HK-2 (cell line): Measurements from ENCODE around the gene BICC1.

Source experiments
- DNase-seq: peaks from one replicate; pipeline ENCODE4 v3.0.0-alpha.2; 2018; ENCODE audit not compliant: unreplicated experiment

BICC1 gene

DNA sequence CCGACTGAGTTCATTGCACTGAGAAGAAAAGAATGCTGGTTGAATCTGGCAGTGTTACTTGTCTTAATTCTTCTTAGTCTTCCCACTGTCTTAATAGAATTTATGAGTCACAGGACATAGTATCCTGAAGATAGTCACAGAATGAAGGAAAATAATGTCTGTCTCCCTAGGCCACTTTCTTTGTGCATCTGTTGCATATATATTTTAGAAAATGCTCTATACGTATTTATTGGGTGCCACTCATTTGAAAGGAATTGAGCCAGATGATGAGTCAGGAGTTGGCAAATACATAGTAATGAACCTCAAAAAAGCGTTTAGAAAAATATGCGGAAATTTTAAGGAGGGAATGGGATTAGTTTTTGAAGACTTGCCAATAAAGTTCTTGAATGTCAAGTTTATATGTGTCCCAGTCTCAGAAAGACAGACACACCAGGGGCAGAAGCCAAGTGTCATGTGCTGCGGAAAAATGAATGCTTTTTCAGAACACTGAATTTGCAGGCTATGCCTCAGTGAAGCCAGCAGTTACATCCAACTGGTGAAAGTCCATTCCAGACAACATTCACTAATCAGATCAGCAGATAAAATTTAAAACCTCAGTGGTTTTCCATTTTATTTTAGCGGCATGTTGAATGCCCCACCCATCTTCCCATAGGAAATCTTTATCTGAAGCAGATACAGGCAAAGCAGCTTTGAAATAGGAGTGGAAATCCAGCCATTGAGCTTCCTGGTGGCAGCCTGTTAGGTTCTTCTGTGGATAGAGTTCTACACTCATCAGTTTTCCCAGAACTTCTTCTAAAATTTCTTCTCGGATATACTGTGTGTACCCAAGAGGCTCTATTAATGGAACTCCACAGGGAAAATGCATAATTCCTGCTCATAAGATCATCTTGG, 308.4 kb downstream of the BICC1 start:
- DNase-seq: no peak

- DNase-seq: no peak
Observed at GRCh38 chr10:58821752-58822056, 309.0 kb downstream of the BICC1 start.

GRCh38 chr10:58823983-58824382, 311.3 kb downstream of the BICC1 start:
- no peak for DNase-seq

DNA sequence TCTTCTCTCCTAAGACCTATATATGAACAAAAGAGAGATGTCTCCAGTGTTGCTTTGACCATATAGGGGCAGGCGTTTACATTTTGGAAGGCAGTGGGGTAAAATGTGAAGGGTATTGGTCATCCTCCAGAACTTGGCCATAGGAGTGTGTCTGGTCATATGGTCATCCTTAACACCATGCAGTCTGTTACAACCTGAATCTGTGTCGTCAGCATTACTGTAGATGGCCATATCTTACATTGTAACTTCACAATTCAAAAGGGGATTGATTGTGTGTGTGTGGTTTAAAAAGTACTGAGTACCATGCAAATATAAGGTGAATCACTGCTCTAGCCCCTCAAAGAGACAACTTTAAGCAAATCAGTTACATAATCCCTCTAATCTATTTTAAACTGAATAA, 311.7 kb downstream of the BICC1 start:
- DNase-seq: no peak

- no peak for DNase-seq
Observed at GRCh38 chr10:58826694-58827093, 314.0 kb downstream of the BICC1 start.

- DNase-seq: no peak
Observed at GRCh38 chr10:58827381-58827780, 314.7 kb downstream of the BICC1 start.

DNA sequence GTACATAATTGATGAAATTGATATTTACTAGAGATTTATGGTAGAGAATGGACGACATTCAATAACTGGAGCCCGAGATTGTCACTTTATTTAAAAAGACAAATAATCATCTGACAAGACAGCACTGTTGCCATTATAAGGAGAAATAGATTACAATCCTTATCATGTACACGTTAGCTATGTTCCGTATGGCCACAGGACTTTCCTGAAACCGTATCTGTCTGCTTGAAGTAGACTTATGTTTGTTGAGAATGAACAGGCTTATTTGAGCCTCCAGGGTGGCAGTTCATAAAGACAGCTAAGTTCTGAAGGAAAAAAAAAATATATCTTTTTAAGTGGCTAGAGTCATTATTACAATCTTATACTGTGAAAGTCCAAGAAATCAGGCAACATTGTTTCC, 317.2 kb downstream of the BICC1 start:
- no peak for DNase-seq

DNA sequence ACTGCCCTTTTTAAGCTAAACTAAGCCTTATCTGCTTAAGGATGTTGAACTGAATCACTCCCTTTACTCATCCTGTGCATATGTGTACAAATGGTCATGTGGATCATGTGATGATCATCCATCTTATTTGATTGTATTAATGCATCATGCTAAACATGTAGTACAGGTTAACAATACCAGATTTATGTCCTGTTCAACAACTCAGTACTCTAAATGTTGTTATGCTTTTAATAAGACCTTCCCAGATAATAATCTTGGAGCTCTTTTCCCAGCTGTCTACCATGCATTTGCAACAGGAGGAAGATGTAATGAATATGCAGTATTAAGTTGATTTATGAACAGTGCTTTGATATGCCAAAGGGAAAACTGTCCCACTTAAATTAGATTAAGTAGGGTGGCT, 318.0 kb downstream of the BICC1 start:
- DNase-seq: no peak

DNA sequence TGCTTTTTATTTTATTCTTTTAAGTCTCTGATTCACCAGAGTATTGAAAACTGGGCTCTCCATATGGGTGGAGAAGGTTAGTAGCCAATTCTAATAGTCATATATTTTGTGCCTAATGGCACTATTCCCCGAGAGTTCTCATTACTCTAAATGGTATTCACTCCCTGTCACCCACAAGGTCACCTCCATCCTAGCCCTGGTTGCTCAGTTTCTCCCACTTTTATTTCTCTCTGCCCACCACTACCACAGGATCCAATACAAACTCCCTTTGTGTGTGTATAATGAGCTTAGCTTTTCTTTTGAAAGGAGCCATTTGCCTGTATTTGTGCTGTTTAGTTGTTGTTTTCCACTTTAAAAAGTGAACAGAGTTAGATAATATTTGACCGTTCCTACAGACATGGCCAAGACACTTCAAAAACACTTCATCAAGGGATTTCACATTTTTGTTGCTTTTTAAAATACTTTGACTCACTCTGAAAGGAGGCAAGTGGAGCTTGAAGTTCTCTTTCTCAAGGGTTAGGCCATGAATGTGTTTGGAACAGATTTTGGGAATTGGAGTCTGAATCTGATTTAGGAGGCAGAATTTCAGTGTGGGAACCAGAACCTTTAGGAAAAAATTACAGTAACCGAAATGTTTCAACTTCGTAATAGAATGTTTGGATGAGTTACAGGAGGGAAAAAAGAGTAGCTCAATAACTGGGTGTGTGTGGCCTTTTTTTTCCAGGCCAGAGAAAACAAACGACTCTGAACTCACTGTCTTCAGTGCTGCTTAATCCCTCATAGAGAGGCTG, 321.3 kb downstream of the BICC1 start:
- no peak for DNase-seq

DNA sequence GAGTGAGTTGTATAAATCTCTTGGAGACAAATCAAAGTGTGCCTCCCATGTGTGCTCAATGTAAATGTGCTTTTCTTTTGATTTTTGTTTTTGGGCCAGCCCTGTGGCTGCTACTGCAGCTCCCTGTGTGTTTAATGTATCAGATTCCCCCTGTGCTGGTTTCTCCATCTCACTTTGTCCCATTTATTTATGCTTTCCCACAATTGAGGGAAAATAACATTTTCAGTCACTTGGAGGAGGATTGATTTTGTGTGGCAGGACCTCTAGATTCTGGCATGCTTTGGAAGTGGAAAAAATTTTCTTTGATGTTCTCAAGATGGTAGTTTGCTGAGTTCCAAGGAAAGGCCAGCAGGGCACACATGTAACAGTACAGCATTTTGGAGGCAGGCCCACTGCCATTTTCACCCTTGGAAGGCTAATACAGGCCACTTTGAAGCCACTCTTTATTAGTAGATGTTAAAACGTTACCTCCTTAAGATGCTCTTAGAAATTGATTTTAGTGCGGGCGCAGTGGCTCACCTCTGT, 323.6 kb downstream of the BICC1 start:
- no peak for DNase-seq

GRCh38 chr10:58836991-58837575, 324.4 kb downstream of the BICC1 start:
- DNase-seq: no peak

GRCh38 chr10:58837826-58838225, 325.2 kb downstream of the BICC1 start:
- DNase-seq: no peak

- no peak for DNase-seq
Observed at GRCh38 chr10:58838561-58839208, 326.0 kb downstream of the BICC1 start.

DNA sequence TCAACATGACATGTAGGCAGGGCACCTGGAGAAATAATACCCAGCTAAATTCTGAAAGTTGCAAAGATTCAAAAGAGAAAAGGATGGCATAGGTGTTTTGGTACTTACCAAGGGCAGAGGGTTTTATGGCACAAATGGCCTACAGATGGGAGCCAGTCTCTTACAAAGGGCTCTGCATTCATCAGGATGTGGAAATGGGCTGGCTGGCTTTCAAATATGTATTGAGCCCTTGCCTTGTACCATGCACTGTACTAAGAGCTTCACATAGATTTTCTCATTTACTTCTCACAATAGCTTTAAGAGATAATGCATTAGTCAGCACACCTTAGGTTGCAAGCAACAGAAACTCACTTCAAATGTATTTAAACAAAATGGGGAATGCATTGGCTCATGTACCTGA, 327.1 kb downstream of the BICC1 start:
- DNase-seq: no peak

DNA sequence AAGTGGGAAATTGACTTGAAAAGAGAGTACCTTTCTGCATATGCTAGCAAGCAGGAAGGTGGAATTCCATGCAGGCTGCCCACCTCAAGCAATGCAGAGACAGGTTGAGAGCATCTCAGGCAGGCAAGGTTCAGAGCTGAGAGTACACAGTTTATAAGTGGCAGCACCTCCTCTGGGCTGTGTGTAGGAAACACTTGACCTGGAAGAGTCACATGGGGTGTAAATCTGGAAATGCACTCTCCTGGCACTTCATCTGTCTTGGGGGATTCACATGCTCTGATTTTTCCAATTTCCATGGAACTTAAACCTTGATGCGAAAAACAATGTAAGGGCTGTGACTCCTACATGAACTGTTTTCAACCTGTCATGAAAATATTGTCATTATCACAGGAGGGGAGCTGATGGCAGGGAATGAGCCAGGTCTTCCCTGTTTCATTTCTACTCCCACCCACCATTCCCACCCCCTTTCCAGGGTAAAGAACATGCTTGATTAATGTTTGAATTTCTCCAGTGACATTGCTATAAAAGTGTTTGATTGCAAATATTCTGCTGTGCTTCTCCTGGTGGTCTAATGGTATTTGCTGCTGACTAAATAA, 328.3 kb downstream of the BICC1 start:
- no peak for DNase-seq

- no peak for DNase-seq
Observed at GRCh38 chr10:58842860-58843376, 330.2 kb downstream of the BICC1 start.

- DNase-seq: no peak
Observed at GRCh38 chr10:58843760-58844159, 331.1 kb downstream of the BICC1 start.

DNA sequence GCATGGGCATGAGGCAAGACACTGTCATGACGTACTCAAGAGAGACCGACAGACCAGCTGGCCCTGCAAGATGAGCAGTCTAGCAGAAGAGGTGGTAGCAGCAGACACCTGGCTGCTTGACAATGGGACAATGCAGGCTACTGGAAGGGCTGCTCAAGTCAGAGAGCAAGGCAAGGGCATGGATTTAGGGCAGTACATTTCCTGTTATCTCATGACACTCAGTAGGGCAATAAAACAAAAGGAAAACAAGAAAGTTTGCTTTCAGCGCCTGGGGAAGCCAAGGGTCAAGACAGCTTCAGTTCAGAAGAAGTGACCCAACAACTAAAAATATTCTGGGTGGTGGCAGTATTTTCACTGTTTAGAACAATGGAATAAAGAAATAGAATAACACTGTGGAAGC, 332.0 kb downstream of the BICC1 start:
- DNase-seq: no peak

DNA sequence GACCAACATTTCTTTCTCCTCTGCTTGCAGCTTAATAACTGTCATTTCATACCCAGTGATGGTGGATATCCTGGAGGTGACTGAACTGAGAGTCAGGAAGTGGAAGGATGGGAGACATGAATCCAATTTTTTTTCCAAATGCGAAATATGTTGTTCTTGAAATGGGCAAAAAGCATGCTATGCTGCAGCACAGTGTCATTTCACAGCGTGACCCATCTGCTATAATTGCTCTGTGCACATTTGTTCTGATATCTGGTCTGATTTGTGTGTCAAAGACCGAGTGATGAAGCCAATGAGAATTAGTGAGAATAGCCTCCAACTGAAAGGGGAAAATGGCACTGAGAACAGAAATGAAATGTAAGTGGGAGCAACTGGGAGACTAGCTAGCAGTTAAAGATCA, 334.2 kb downstream of the BICC1 start:
- no peak for DNase-seq

GRCh38 chr10:58851606-58852005, 338.9 kb downstream of the BICC1 start:
- no peak for DNase-seq

DNA sequence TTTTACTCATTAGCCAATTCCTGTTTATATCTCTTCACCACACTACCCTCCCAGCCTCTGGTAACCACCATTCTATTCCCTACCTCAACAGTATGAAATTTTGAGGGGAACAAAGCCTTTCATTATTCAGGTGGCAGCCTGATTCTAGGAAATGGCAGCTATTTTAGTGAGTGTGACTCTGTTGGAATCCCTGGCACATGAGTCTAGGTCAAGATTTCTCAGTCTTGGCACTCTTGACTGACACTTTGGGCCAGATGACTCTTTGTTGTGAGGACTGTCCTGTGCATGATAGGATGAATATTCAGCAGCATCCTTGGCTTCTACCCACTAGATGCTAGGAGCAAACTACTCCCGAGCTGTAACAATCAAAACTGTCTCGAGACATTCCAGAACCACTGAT, 341.0 kb downstream of the BICC1 start:
- DNase-seq: no peak

- no peak for DNase-seq
Observed at GRCh38 chr10:58854811-58855210, 342.1 kb downstream of the BICC1 start.
